Activated CD8-positive, alpha-beta memory T cell treated with anti-CD3 and anti-CD28 coated beads for 24 hours (primary cell): ENCODE data around the gene RENBP.

Experiments
- DNase-seq: peaks from one replicate; pipeline ENCODE4 v3.0.0-alpha.2; 2020

Gene RENBP

GRCh38 chrX:153911798-153912197 lies 32.6 kb downstream of the RENBP start:
- DNase-seq, result no peak

GRCh38 chrX:153910446-153910845 lies 34.0 kb downstream of the RENBP start:
- DNase-seq, result no peak

GRCh38 chrX:153909980-153910360 lies 34.5 kb downstream of the RENBP start:
- no peak for DNase-seq

GRCh38 chrX:153909024-153909979 lies 35.1 kb downstream of the RENBP start:
- DNase-seq, result no peak

- no peak for DNase-seq
These were observed 36.1 kb downstream of the RENBP start for GRCh38 chrX:153908219-153908860.

- no peak for DNase-seq
These were observed 37.0 kb downstream of the RENBP start for GRCh38 chrX:153907456-153907855.

GRCh38 chrX:153906126-153906917 lies 38.1 kb downstream of the RENBP start:
- peak; percentile 63 for DNase-seq

- DNase-seq, result peak; percentile 63
These were observed 38.9 kb downstream of the RENBP start for GRCh38 chrX:153905481-153906095.

- no peak for DNase-seq
These were observed 40.2 kb downstream of the RENBP start, which contains the start of gene AVPR2 for GRCh38 chrX:153903991-153904957. AVPR2 (plus strand) TSS chrX:153904673; CDS start chrX:153905146, 473 bp downstream.

- DNase-seq, result no peak
These were observed 41.0 kb downstream of the RENBP start for GRCh38 chrX:153903238-153903980.

GRCh38 chrX:153902385-153902784 lies 42.1 kb downstream of the RENBP start:
- no peak for DNase-seq

- no peak for DNase-seq
These were observed 42.7 kb downstream of the RENBP start for GRCh38 chrX:153901753-153902140.

- no peak for DNase-seq
These were observed 43.4 kb downstream of the RENBP start for GRCh38 chrX:153900831-153901752.

GRCh38 chrX:153897899-153898298 lies 46.5 kb downstream of the RENBP start:
- DNase-seq, result no peak

GRCh38 chrX:153889123-153889522 lies 55.3 kb downstream of the RENBP start:
- DNase-seq, result no peak

GRCh38 chrX:153888344-153888743 lies 56.1 kb downstream of the RENBP start:
- no peak for DNase-seq

GRCh38 chrX:153887385-153887784 lies 57.1 kb downstream of the RENBP start:
- no peak for DNase-seq

- DNase-seq, result no peak
These were observed 57.5 kb downstream of the RENBP start for GRCh38 chrX:153886915-153887314.
